K562 (cell line): ENCODE results near the gene GALNT17. TPM values are rescaled to one million over a fixed set of nuclear protein-coding genes. Genes with fewer than 3 reads are reported as not detected.

Source experiments
- ATAC-seq: fragments of 200-7000 bp; cut with Tn5 transposase; 3 replicates; pipeline ENCODE4 v1.9.1; 2020; ENCODE audit warnings: moderate library complexity
- BruUV-seq: library from RNA; stranded (reverse); fragments of 400-500 nt; replicated peaks from 2 replicates; lab custom pipeline; 2021; lab: Mats Ljungman, UMichigan
- CTCF ChIA-PET: fragments of 300-600 bp; formaldehyde crosslinking; extraction: SDS; loops from one replicate; lab custom pipeline; 2021; ENCODE audit warnings: low intra/inter-chr PET ratio; lab: Yijun Ruan, JAX
- POLR2A ChIA-PET: fragments of 300-600, 350-650 bp; sonication (Branson Sonifier 250); formaldehyde crosslinking; extraction: SDS; loops from one replicate; lab custom pipeline; 2021; ENCODE audit warnings: antibody characterized with exemption, inconsistent platforms; lab: Yijun Ruan, JAX
- DNase-seq, 4 experiments: peaks; one replicate each; pipeline versions ENCODE4 v3.0.0 to v3.0.0-alpha.2; 2011 to 2018; ENCODE audit warnings: low spot score in 3 of 4, mixed read lengths in 3 of 4; ENCODE audit errors: extremely low read depth in 1 of 4
- FAIRE-seq: peaks from 2 replicates; lab custom pipeline; 2011; peaks lifted over from hg19 to GRCh38; lab: Jason Lieb, UNC
- H2AFZ ChIP-seq: 2 replicates; pipeline ENCODE4 v1.6.0; 2011; ENCODE audit warnings: low read depth, low read length, control low read depth, inconsistent platforms
- H3K27ac ChIP-seq: fragments of 200-600 bp; 3 replicates; pipeline ENCODE4 v1.8.0; 2011; ENCODE audit warnings: low read depth, mild to moderate bottlenecking, control low read depth, inconsistent platforms, low read length, moderate library complexity, mixed read lengths; ENCODE audit errors: extremely low read depth
- H3K27me3 ChIP-seq, 2 experiments: fragments of 300-600 bp in 1 of 2; 2 replicates in 1 of 2; 3 replicates in 1 of 2; pipeline versions ENCODE4 v1.6.0 to v1.8.0; 2011; ENCODE audit warnings: inconsistent platforms in 2 of 2, low read length in 2 of 2, mild to moderate bottlenecking in 1 of 2, mixed read lengths in 1 of 2, moderate library complexity in 1 of 2; ENCODE audit not compliant: control insufficient read depth in 2 of 2, insufficient read depth in 2 of 2
- H3K36me3 ChIP-seq: fragments of 300-600 bp; 3 replicates; pipeline ENCODE4 v1.8.0; 2011; ENCODE audit warnings: mild to moderate bottlenecking, low read length, inconsistent platforms; ENCODE audit not compliant: control insufficient read depth, insufficient read depth
- H3K4me1 ChIP-seq, 2 experiments: fragments of 200-600 bp in 1 of 2; replicated peaks in 1 of 2; 2 replicates in 1 of 2; 3 replicates in 1 of 2; pipeline versions ENCODE4 v1.5.1 to v1.8.0; 2011; ENCODE audit warnings: inconsistent platforms in 2 of 2, low read length in 2 of 2, mild to moderate bottlenecking in 1 of 2, mixed read lengths in 1 of 2, moderate library complexity in 1 of 2; ENCODE audit not compliant: control insufficient read depth in 2 of 2, insufficient read depth in 2 of 2
- H3K4me2 ChIP-seq: 2 replicates; pipeline ENCODE4 v1.6.1; 2011; ENCODE audit warnings: low read length, control low read depth, inconsistent platforms, mixed read lengths; ENCODE audit not compliant: insufficient read depth
- H3K4me3 ChIP-seq: fragments of 200-600 bp; sonication (generic), shearing (Covaris generic); 2 replicates; pipeline ENCODE4 v1.5.1; 2016; ENCODE audit warnings: control low read depth, inconsistent platforms
- H3K79me2 ChIP-seq: fragments of 200-600 bp; 3 replicates; pipeline ENCODE4 v1.8.0; 2011; ENCODE audit warnings: low read length, inconsistent platforms; ENCODE audit not compliant: control insufficient read depth, insufficient read depth
- H3K9ac ChIP-seq, 2 experiments: 2 replicates each; pipeline versions ENCODE4 v1.6.0 to v1.6.1; 2011; ENCODE audit warnings: low read depth in 2 of 2, low read length in 2 of 2, control low read depth in 1 of 2, inconsistent platforms in 1 of 2, mild to moderate bottlenecking in 1 of 2, mixed read lengths in 1 of 2; ENCODE audit not compliant: insufficient read depth in 1 of 2
- H3K9me1 ChIP-seq: one replicate; pipeline ENCODE4 v1.6.0; 2011; ENCODE audit warnings: inconsistent platforms, mild to moderate bottlenecking, low read length, moderate library complexity; ENCODE audit not compliant: control insufficient read depth, insufficient read depth
- H3K9me3 ChIP-seq: replicated peaks from 2 replicates; pipeline ENCODE4 v1.5.1; 2011; ENCODE audit warnings: low read depth, low read length, inconsistent platforms; ENCODE audit not compliant: control insufficient read depth, insufficient read depth
- H4K20me1 ChIP-seq: replicated peaks from 2 replicates; pipeline ENCODE4 v1.6.1; 2011; ENCODE audit warnings: low read length, inconsistent platforms, mixed read lengths; ENCODE audit not compliant: control insufficient read depth, insufficient read depth
- DEAF1 ChIP-seq: fragments of 450-650 bp; formaldehyde crosslinking; IDR thresholded peaks from 2 replicates; pipeline ENCODE4 v1.4.0; 2020; ENCODE audit warnings: mild to moderate bottlenecking, moderate library complexity
- TAF15 ChIP-seq: fragments of 200-400 bp; formaldehyde crosslinking; IDR thresholded peaks from 2 replicates; pipeline ENCODE4 v1.6.1; 2017; ENCODE audit warnings: mild to moderate bottlenecking, low read depth, low read length, moderate library complexity
- ZBTB26 ChIP-seq: fragments of 450-650 bp; formaldehyde crosslinking; IDR thresholded peaks from 2 replicates; pipeline ENCODE4 v1.4.0; 2022; ENCODE audit warnings: missing genetic modification characterization
- WGBS: fragments of 100-300 bp; shearing (Covaris generic); methylation state at CpG from one replicate; pipeline ENCODE4 v1.1.6; 2016; ENCODE audit warnings: low coverage, mixed read lengths; ENCODE audit not compliant: insufficient coverage; ENCODE audit errors: missing lambda C conversion rate; 5-methylcytosine and 5-hydroxymethylcytosine counted together
- in situ Hi-C: fragments of 300-500 bp; cut with MboI; formaldehyde crosslinking; loops from 4 replicates; pipeline ENCODE4 v1.15.0; 2018; ENCODE audit warnings: inconsistent platforms, mixed read lengths
- intact Hi-C: fragments of 100-400 bp; cut with micrococcal nuclease; formaldehyde crosslinking; loops from 2 replicates; pipeline ENCODE4 v1.14.2; 2022
- polyA plus RNA-seq, 8 experiments: library from polyadenylated mRNA; depleted of rRNA in 4 of 8; stranded (reverse) in 5 of 8; unstranded in 3 of 8; fragments of >200 nt; fragmentation: Nextera tagmentation in 2 of 8; fragmentation: Illumina TruSeq in 1 of 8; extraction: Ambion mirVana in 2 of 8; extraction: Trizol in 1 of 8; gene quantifications; 2 replicates each; pipeline versions ENCODE4 v1.2.1 to v1.2.3, GENCODE V29; 2011 to 2014; ENCODE audit warnings: inconsistent platforms in 1 of 8, missing spikeins in 1 of 8
- total RNA-seq, 7 experiments: library from RNA; depleted of rRNA in 6 of 7; stranded (reverse); fragments of >200 nt in 6 of 7; fragmentation: Illumina TruSeq in 2 of 7; extraction: Trizol in 2 of 7; gene quantifications; 2 replicates each; pipeline versions ENCODE4 v1.2.1 to v1.2.3, GENCODE V29; 2011 to 2021; ENCODE audit warnings: low replicate concordance in 1 of 7
- TF ChIP-seq, protein P1 (sequence below): fragments of 450-650 bp; IDR thresholded peaks from 2 replicates; pipeline ENCODE4 v1.6.1; 2017; ENCODE audit warnings: antibody characterized with exemption, mild to moderate bottlenecking

GALNT17 gene
- total and polyA plus RNA-seq, 9 of the 15 experiments (the other 6 are each of a cell fraction or from before 2014, with no cell fraction given), result not detected

GRCh38 chr7:71682181-71682580, 550.2 kb downstream of the GALNT17 start:
- TF ChIP-seq DEAF1 (CRISPR knock-in tag), result no peak
- no peak for TF ChIP-seq TAF15
- TF ChIP-seq, protein P1, sequence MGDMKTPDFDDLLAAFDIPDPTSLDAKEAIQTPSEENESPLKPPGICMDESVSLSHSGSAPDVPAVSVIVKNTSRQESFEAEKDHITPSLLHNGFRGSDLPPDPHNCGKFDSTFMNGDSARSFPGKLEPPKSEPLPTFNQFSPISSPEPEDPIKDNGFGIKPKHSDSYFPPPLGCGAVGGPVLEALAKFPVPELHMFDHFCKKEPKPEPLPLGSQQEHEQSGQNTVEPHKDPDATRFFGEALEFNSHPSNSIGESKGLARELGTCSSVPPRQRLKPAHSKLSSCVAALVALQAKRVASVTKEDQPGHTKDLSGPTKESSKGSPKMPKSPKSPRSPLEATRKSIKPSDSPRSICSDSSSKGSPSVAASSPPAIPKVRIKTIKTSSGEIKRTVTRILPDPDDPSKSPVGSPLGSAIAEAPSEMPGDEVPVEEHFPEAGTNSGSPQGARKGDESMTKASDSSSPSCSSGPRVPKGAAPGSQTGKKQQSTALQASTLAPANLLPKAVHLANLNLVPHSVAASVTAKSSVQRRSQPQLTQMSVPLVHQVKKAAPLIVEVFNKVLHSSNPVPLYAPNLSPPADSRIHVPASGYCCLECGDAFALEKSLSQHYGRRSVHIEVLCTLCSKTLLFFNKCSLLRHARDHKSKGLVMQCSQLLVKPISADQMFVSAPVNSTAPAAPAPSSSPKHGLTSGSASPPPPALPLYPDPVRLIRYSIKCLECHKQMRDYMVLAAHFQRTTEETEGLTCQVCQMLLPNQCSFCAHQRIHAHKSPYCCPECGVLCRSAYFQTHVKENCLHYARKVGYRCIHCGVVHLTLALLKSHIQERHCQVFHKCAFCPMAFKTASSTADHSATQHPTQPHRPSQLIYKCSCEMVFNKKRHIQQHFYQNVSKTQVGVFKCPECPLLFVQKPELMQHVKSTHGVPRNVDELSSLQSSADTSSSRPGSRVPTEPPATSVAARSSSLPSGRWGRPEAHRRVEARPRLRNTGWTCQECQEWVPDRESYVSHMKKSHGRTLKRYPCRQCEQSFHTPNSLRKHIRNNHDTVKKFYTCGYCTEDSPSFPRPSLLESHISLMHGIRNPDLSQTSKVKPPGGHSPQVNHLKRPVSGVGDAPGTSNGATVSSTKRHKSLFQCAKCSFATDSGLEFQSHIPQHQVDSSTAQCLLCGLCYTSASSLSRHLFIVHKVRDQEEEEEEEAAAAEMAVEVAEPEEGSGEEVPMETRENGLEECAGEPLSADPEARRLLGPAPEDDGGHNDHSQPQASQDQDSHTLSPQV, result no peak
- no peak for TF ChIP-seq ZBTB26 (CRISPR knock-in tag)
- Histone ChIP-seq H4K20me1 (no peaks in the 10 kb centered on the region), H2AFZ (no peak overlapping the region), H3K27me3 (peaks cover under 1 to 13% of the 10 kb centered on the region in 2 experiments; a peak in 3 of 5 replicates), H3K4me1 (no peaks in the 10 kb centered on the region), H3K4me2 (no peak overlapping the region), H3K4me3 (no peak overlapping the region), H3K36me3 (no peaks in the 10 kb centered on the region), H3K27ac (no peak overlapping the region), H3K9me3 (no peaks in the 10 kb centered on the region), H3K9me1 (no peaks in the 10 kb centered on the region), H3K9ac (no peak overlapping the region), H3K79me2 (no peaks in the 10 kb centered on the region)
- WGBS, result 0% methylated on average over 4 of the region's 5 CpGs
- FAIRE-seq (no peak), DNase-seq (no peak), ATAC-seq (no peak)
- intact Hi-C loops (no loop called here), in situ Hi-C loops (no loop called here)
- ChIA-PET CTCF (no interaction called here), POLR2A (no interaction called here)
- BruUV-seq, result no TSS peak
